ENCODE measurements around the gene FBXO7.
"Not testable (repeated sequence)": the region's sequence is repeated elsewhere in the genome, so short reads cannot be mapped to it uniquely, and the experiment has no call there.

The FBXO7 gene

DNA sequence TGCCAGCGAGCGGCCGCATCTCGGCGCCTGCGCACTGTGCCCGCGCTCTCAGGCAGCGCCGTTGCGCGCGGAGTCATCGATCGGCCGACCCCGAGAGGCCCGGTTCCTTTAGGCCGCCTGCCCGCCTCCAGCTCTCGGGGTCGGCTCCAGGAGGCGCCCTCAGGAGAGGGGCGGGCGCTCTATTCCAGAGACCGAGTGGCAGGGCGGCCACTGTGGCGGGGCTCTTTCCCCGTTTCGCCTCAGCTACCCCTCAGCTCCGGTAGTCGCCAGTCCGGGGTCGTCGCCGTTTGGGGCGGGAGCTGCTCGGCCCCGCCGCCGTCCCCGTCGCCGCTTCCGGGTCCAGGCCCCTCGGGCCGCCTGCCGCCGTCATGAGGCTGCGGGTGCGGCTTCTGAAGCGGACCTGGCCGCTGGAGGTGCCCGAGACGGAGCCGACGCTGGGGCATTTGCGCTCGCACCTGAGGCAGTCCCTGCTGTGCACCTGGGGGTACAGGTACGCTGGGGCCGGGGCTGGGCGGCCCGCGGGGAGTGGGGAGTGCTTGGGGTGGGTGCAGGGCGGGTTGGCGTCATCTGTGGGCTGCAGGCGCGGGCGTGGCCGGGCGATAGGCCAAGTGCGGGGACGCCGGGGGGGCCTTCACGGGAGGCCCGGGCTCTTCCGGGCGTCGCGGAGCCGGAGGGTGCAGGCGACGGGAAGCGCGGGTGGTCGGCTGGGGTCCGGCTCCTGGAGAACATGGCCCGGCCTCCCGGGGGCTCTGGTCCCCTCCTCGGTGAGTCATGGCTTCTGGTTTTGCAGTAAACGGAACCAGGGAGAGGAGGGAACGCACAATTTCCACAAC lies at the start of gene FBXO7:
TSS of gene FBXO7 (plus strand) at position 177 of the 833 bp plus-strand sequence. CDS start at position 369, 192 bp downstream.
- DNase-seq (ENCODE audit: low read depth): peak; percentile 86

GRCh38 chr22:32426881-32427280 lies 47.7 kb upstream of the FBXO7 start:
- DNase-seq (ENCODE audit: low read depth): no peak

GRCh38 chr22:32430352-32430751 lies 44.3 kb upstream of the FBXO7 start:
- DNase-seq (ENCODE audit: low read depth): no peak

GRCh38 chr22:32444068-32444467 lies 30.5 kb upstream of the FBXO7 start:
- DNase-seq (ENCODE audit: low read depth): no peak

GRCh38 chr22:32446321-32446720 lies 28.3 kb upstream of the FBXO7 start:
- no peak for DNase-seq (ENCODE audit: low read depth)

- no peak for DNase-seq (ENCODE audit: low read depth)
These were observed 25.6 kb upstream of the FBXO7 start for GRCh38 chr22:32448980-32449379.

- DNase-seq (ENCODE audit: low read depth): no peak
These were observed 17.6 kb upstream of the FBXO7 start for GRCh38 chr22:32457031-32457430.

- DNase-seq (ENCODE audit: low read depth): no peak
These were observed 12.2 kb upstream of the FBXO7 start for GRCh38 chr22:32462452-32462851.

DNA sequence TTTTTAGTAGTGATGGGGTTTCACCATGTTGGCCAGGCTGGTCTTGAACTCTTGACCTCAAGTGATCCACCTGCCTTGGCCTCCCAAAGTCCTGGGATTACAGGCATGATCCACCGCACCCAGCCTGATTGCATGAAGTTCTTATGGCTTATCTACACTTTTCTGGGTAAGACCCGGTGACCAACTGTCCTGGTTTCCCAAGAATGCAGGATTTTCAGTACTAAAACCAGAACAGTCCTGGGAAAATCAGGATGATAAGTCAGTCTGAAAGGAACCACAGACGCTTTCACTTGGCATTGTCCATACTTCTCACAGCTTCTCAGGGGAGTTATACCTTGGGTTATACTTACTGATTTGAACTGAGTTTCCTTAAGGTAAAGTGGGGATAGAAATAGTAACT lies 8.9 kb upstream of the FBXO7 start:
- no peak for DNase-seq (ENCODE audit: low read depth)

DNA sequence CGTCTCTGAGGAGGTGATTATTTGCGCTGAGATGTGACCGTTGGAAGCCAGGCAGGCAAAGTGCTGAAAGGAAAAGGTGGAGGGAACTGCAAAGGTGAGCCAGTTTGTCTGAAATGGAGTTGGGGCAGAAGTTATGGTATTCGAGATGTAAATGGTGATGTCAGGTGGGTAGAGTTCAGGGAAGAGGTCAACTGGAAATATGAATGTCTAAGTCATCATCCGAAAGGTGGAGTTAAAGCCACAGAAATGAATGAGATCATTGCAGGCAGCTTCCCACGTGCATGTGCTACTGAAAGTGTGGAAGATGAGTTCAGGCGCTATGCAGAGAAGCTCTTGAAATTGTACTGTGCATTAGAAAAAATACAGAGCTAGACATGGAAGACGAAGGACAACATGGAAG lies 8.1 kb upstream of the FBXO7 start:
- no peak for DNase-seq (ENCODE audit: low read depth)

GRCh38 chr22:32469799-32470212 lies 4.8 kb upstream of the FBXO7 start:
- no peak for DNase-seq (ENCODE audit: low read depth)

DNA sequence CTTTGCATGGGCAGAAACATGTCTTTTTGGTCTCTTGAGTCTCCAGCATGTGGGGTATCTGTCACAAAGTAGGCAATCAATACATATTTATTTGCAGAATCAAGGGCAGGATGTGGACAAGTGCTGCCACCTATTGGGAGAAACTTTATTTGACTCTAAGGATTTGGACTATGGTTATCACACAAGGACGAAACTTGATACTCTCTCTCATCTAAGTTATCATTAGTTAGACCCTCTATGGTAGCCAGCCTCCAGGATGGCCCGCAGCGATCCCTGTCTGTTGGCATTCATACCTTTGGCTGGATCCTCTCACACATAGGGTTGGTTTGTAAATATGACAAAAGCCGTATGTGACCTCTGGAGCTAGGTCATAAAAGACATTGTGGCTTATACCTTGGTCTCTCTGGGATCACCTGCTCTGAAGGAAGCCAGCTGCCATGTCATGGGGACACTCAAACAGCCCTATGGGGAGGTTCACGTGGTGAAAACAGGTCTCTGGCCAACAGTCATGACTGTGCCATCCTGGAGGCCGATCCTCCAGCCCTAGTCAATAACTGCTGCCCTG lies 1.1 kb upstream of the FBXO7 start:
- no peak for DNase-seq (ENCODE audit: low read depth)

DNA sequence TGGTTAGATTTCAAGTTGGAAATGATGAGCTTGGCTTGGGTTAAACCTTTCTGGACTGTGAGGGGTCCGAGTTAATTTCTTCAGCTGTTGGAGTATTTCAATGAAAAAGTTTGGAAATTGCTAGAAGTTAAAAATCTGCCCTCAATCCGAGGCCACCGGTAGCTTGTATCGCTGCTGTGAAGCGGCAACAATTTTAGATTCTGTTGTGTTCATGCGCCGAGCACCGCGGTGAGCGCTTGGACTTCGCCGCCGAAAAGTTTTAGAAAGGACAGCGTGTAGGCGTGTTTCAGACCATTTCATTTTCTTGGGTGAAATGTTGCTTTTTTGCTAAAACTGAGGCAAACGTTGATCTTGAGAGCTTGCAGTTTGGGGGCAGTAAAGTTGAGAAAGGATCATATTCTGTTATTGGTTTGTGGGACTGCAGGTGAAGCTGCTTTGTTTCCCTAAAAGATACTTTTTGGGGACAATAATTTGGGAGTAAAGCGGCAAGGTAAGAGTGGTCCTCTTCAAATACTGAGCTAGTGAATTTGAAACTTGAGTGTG lies 928 bp downstream of the FBXO7 start:
- DNase-seq (ENCODE audit: low read depth): no peak

DNA sequence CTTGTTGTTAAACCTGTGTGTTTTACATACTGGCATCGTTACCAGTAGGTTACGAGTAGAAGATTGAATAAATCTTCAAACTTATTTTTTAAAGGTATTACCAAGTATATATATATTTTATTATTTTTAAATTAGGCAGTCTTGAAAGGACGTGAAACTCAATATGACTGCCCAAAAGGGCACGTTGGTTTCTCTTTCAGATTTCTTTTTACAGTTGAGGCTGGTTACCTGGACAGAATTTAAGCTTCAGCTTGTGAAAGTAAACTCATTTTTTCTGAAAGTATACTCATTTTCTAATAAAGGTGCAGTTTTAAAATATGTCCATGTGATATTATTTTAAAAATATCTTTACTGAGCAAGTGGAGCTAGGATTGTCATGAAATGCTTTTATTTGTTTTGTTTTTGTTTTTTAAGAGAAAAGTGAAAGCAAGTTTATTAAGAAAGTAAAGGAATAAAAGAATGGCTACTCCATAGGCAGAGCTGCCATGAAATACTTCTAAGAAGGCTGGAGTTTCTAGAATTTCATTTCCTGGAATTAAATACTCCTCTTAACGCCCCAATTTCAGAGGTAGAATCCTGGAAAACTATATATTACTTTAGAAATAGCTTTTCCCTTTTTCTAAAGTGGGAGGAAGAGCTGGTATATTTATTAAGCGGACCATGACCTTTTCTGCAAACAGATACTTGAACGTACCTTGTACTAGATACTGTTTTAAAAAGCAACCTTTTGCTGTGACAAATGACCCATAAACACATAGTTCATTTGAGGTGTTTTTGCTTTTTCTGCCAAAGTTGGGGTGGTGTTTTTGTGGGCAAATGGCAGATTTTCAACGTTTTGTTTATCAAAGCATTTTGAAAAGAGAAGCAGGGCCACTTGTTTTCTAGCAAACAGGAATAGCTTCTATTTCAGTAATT lies 1.9 kb downstream of the FBXO7 start:
- no peak for DNase-seq (ENCODE audit: low read depth)

GRCh38 chr22:32477596-32477995 lies 3.0 kb downstream of the FBXO7 start:
- DNase-seq (ENCODE audit: low read depth): no peak

DNA sequence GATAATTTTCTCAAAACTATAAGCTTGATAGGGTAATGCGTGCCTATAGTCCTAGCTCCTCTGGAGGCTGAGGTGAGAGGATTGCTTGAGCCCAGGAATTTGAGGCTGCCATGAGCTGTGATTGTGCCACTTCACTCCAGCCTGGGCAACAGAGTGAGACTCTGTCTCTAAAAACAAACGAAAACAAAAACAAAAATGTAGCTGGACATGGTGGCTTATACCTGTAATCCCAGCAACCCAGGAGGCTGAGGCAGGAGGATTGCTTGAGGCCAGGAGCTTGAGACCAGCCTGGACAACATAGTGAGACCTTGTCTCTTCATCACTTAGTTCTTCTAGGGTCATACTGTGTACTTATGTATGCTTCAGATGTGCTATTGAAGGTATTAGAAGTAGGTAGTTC lies 3.9 kb downstream of the FBXO7 start:
- DNase-seq (ENCODE audit: low read depth): not testable (repeated sequence)

GRCh38 chr22:32478994-32479393 lies 4.4 kb downstream of the FBXO7 start:
- DNase-seq (ENCODE audit: low read depth): no peak

DNA sequence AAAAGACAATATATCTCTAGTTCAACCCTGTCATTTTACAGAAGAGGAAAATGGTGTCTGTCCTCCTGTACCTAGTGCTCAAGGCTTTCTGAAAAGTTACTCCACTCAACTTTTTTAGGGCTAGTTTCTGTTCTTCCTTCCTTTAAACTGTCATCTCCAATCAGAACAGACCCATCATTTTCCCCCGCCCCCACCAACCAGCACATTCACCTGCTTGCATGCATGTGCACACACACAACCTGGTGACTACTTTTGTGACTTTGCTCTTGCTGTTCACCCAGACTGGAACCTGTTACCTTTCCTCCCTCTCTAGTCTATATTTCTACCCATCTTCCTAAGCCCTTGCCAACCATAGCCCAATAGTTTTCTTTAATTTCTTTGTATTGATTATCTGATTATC lies 5.6 kb downstream of the FBXO7 start:
- DNase-seq (ENCODE audit: low read depth): no peak

DNA sequence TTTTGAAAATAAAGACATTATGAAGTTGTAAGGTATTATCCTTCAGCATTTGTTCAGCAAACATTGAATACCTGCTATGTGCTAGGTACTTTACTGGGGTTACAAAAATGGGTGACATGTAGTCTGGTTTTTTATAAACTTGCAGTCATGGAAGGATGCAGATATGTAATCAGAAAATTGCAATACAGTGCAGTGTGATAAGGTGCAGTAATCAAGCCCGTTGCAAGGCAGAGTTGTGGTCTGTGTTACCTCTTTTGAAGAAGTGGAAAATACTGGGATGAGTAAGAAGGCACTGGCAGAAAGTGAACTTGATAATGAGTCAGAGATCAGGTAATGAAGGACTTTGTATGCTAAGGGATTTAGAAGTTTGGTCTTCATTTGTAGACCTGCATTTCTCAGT lies 8.1 kb downstream of the FBXO7 start:
- no peak for DNase-seq (ENCODE audit: low read depth)

DNA sequence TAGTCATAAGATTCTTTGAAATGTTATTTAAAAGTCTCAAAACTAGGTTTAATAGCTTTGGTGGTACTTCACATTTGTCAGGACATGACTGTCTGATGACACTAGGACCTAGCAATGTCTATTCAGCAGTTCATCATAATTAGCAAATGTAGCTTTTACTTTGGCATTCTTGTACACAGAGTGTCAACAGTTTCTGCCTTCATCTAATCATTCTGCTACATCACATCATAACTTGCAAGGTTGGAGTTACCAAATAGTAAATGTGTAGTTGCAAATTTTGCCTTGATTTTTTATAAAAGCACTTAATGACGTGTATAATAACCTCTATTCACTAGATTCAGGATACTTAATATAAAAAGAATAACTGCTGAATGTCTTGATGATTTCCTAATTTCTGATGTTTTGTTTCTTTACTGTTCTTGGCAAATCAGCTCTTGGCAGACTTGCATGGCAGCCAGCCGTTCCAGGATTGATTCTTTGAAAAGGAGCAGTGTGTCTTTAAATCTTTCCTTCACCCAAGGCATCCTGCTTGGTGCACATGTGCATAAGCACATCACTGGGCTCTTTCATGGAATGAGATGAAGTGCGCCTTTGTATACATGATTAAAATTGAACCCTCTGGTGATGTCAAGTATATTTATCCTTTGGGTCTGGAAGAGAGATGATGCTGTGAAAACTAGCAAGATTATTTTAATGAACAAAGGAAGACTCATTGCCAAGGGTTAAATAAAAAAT lies 12.2 kb downstream of the FBXO7 start:
- DNase-seq (ENCODE audit: low read depth): no peak

DNA sequence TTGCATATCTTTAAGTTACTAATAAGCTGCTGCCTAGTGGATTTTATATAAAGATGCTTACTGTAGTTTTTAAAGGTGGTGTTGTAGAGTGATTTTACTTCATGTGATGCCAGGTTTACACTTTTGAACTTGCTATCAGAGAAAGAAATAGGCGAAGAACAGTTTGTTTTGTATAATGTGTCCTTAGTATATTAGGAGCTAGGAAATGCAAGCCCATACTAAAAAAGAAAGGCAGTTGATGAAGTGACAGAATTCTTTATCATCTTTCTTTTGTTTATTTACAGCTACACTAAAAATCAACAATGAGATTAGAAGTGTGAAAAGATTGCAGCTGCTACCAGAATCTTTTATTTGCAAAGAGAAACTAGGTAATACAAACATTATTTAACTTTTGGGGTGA lies 12.8 kb downstream of the FBXO7 start:
- DNase-seq (ENCODE audit: low read depth): no peak

- DNase-seq (ENCODE audit: low read depth): no peak
These were observed 14.8 kb downstream of the FBXO7 start for GRCh38 chr22:32489377-32489776.

Data from activated T-cell treated with anti-CD3 and anti-CD28 coated beads for 48 hours (primary cell).